Panc1 (cell line): ENCODE data around the gene DHRS2.

Experiments
- CTCF ChIP-seq: fragments of 450-650 bp; IDR thresholded peaks from 2 replicates; pipeline ENCODE4 v1.5.1; 2017; ENCODE audit warnings: mild to moderate bottlenecking
- POLR2AphosphoS5 ChIP-seq: IDR thresholded peaks from 2 replicates; pipeline ENCODE4 v1.6.1; 2012; ENCODE audit warnings: mild to moderate bottlenecking, low read depth, low read length, moderate library complexity
- SIN3A ChIP-seq: IDR thresholded peaks from 2 replicates; pipeline ENCODE4 v1.6.1; 2012; ENCODE audit warnings: low read depth, mild to moderate bottlenecking, low read length, moderate library complexity, borderline replicate concordance; ENCODE audit not compliant: insufficient read depth
- TCF7L2 ChIP-seq: IDR thresholded peaks from 2 replicates; pipeline ENCODE4 v1.6.1; 2011; ENCODE audit warnings: mild to moderate bottlenecking, low read depth, low read length, inconsistent platforms
- TF ChIP-seq, protein P1 (sequence below), 2 experiments: IDR thresholded peaks; 2 replicates each; pipeline ENCODE4 v1.6.1; 2011 to 2012; ENCODE audit warnings: low read depth in 2 of 2, control low read depth in 1 of 2, low read length in 1 of 2, mild to moderate bottlenecking in 1 of 2, moderate library complexity in 1 of 2; ENCODE audit not compliant: insufficient read depth in 1 of 2

DNA sequence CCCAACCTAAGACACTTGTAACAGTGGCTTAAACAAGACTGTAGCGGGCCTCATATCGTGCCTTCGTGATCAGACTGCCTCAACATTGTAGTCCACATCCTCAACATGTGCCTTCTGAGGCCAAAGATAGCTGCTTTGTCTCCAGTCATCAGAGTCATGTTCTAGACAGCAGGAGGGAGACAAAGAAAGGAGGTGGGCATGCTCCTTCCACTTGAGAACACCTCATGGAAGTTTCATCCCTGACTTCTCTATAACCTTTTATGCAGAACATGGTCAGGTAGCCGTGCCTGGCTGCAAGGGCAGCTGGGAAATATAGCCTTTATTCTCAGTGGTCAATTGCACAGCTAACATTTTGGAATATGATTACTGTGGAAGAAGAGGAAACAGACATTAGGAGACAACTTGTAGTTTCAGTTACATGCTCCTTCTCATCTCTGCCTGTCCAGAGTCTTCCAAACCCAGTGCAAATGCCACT is 25.3 kb upstream of the DHRS2 start:
- TF ChIP-seq CTCF: no peak
- TF ChIP-seq SIN3A: no peak
- TF ChIP-seq POLR2AphosphoS5: no peak
- TF ChIP-seq TCF7L2: no peak
- TF ChIP-seq, protein P1, sequence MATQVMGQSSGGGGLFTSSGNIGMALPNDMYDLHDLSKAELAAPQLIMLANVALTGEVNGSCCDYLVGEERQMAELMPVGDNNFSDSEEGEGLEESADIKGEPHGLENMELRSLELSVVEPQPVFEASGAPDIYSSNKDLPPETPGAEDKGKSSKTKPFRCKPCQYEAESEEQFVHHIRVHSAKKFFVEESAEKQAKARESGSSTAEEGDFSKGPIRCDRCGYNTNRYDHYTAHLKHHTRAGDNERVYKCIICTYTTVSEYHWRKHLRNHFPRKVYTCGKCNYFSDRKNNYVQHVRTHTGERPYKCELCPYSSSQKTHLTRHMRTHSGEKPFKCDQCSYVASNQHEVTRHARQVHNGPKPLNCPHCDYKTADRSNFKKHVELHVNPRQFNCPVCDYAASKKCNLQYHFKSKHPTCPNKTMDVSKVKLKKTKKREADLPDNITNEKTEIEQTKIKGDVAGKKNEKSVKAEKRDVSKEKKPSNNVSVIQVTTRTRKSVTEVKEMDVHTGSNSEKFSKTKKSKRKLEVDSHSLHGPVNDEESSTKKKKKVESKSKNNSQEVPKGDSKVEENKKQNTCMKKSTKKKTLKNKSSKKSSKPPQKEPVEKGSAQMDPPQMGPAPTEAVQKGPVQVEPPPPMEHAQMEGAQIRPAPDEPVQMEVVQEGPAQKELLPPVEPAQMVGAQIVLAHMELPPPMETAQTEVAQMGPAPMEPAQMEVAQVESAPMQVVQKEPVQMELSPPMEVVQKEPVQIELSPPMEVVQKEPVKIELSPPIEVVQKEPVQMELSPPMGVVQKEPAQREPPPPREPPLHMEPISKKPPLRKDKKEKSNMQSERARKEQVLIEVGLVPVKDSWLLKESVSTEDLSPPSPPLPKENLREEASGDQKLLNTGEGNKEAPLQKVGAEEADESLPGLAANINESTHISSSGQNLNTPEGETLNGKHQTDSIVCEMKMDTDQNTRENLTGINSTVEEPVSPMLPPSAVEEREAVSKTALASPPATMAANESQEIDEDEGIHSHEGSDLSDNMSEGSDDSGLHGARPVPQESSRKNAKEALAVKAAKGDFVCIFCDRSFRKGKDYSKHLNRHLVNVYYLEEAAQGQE (IDR thresholded peaks at IDR 0.05; ENCODE audit: insufficient read depth in 1 of 2, low read depth in 2 of 2, low read length in 1 of 2): no peak
